Upper lobe of right lung (tissue), 1 donor: ENCODE measurements around the gene FGF6. TPM values are rescaled to one million over a fixed set of nuclear protein-coding genes. Genes with fewer than 3 reads are reported as not detected.

Experiments
- ATAC-seq: fragments of 200-7000 bp; cut with Tn5 transposase; one replicate; pipeline ENCODE4 v1.9.1; 2020; ENCODE audit warnings: mild to moderate bottlenecking, moderate library complexity
- DNase-seq: peaks from one replicate; pipeline ENCODE4 v3.0.0-alpha.2; 2020
- H3K27ac ChIP-seq: fragments of 200-600 bp; one replicate; pipeline ENCODE4 v1.8.0; 2022
- H3K27me3 ChIP-seq: fragments of 200-600 bp; one replicate; pipeline ENCODE4 v1.8.0; 2022; ENCODE audit warnings: mild to moderate bottlenecking
- H3K36me3 ChIP-seq: fragments of 200-600 bp; one replicate; pipeline ENCODE4 v1.8.0; 2022
- H3K4me1 ChIP-seq: fragments of 200-600 bp; one replicate; pipeline ENCODE4 v1.8.0; 2022
- H3K4me3 ChIP-seq: fragments of 200-600 bp; one replicate; pipeline ENCODE4 v1.8.0; 2022; ENCODE audit warnings: mild to moderate bottlenecking
- H3K9me3 ChIP-seq: fragments of 200-600 bp; one replicate; pipeline ENCODE4 v1.8.0; 2022
- CTCF ChIP-seq: fragments of 200-600 bp; IDR thresholded peaks from one replicate; pipeline ENCODE4 v1.8.0; 2022; ENCODE audit warnings: antibody characterized with exemption
- intact Hi-C: fragments of 100-400 bp; cut with DNase I; formaldehyde crosslinking; loops from one replicate; pipeline ENCODE4 v1.11.0; 2022
- total RNA-seq: library from RNA; stranded (reverse); fragmentation: NEBNext Ultra II Directional; extraction: Animal tissue kit (Norgen Biotek cat#: 25700); gene quantifications from one replicate; pipeline ENCODE4 v1.2.1, GENCODE V29; 2021
- donor health status: DM: no; HTN: yes; CAD: no; lungs with severe emphysema.

FGF6 gene
- total RNA-seq, 1 donor from 2014 or later, result not detected

DNA sequence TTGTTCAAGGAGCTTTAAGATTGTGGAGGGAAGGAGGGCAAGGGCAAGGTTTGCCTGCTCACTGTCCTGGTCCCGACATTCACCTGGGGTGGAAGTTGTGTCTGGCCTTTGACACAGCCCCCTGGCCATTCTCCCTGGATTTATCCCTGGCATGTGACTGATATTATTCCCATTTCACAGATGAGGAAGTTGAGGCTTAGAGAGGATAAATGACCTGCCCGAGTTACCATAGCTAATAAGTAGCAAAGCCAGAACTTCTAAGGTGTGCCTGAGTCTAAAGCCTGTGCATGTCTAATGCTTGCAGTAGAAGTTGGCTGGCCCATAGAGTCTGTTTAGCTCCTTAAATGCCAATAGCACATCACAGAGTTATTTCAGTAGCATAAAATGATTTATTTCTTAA is 720 bp upstream of the FGF6 start:
- TF ChIP-seq CTCF, result no peak
- no peaks in the 10 kb centered on the region for H3K4me1 ChIP-seq
- intact Hi-C loops, result no loop called here

DNA sequence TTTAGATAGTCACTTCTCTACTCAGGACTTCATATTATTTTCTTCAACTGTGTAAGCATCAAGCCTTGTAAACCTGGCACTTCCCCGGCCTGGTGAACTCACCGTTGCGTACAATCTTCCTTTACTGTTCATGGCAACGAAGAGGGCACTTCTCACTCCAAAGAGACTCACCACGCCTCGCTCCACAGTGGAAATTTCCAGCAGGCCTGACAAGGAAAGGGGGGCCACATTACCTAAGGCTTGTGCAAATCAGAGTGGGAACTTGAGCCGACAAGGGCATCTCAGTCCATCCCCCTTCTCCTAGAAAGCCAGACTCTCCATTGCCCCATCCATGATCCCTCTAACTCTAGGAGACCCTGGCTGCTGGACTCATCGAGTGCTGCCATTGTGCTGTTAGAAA is 1.6 kb downstream of the FGF6 start:
- H3K36me3 ChIP-seq, result no peaks in the 10 kb centered on the region
- no peak overlapping the region for H3K27ac ChIP-seq
- DNase-seq, result no peak
- no peak overlapping the region for H3K4me3 ChIP-seq
- ATAC-seq, result no peak
- no peaks in the 10 kb centered on the region for H3K27me3 ChIP-seq
- intact Hi-C loops, result no loop called here
- TF ChIP-seq CTCF, result no peak
- H3K4me1 ChIP-seq, result no peaks in the 10 kb centered on the region
- no peaks in the 10 kb centered on the region for H3K9me3 ChIP-seq

More for the DNA sequence above, 720 bp upstream of the FGF6 start:
- Histone ChIP-seq H3K9me3 (no peaks in the 10 kb centered on the region), H3K27ac (no peak overlapping the region), H3K27me3 (peaks cover 3% of the 10 kb centered on the region), H3K36me3 (no peaks in the 10 kb centered on the region), H3K4me3 (no peak overlapping the region)
- no peak for ATAC-seq
- no peak for DNase-seq

GRCh38 chr12:4443616-4444015 is 2.0 kb downstream of the FGF6 start:
- no peak for ATAC-seq
- DNase-seq, result no peak
- Histone ChIP-seq H3K4me3 (no peak overlapping the region), H3K4me1 (no peaks in the 10 kb centered on the region), H3K27ac (no peak overlapping the region), H3K9me3 (no peaks in the 10 kb centered on the region), H3K27me3 (no peaks in the 10 kb centered on the region), H3K36me3 (no peaks in the 10 kb centered on the region)
- intact Hi-C loops, result no loop called here
- TF ChIP-seq CTCF, result no peak

GRCh38 chr12:4441355-4442335 is 4.0 kb downstream of the FGF6 start:
- Histone ChIP-seq H3K4me3 (no peak overlapping the region), H3K9me3 (no peaks in the 10 kb centered on the region), H3K4me1 (no peaks in the 10 kb centered on the region), H3K27ac (no peak overlapping the region), H3K27me3 (no peaks in the 10 kb centered on the region), H3K36me3 (no peaks in the 10 kb centered on the region)
- ATAC-seq (no peak), DNase-seq (no peak)
- intact Hi-C loops, result no loop called here
- no peak for TF ChIP-seq CTCF

- no peaks in the 10 kb centered on the region for H3K36me3 ChIP-seq
- H3K27ac ChIP-seq, result no peak overlapping the region
- no peak for TF ChIP-seq CTCF
- no peaks in the 10 kb centered on the region for H3K9me3 ChIP-seq
- intact Hi-C loops, result no loop called here
- H3K27me3 ChIP-seq, result no peaks in the 10 kb centered on the region
- ATAC-seq (no peak), DNase-seq (no peak)
- no peak overlapping the region for H3K4me3 ChIP-seq
- no peaks in the 10 kb centered on the region for H3K4me1 ChIP-seq
Measured at GRCh38 chr12:4440187-4440941, 5.3 kb downstream of the FGF6 start.
